Measurements from ENCODE around the gene AUTS2. TPM values are rescaled to one million over a fixed set of nuclear protein-coding genes. Genes with fewer than 3 reads are reported as not detected.

AUTS2 gene
- total and polyA plus RNA-seq, 10 of the 15 experiments (the other 5 are each of a cell fraction or from before 2014, with no cell fraction given) = 6.4 to 55.6 (median 21.6) TPM

GRCh38 chr7:69772718-69773436 lies 174.6 kb downstream of the AUTS2 start (continued):
- no peak for TF ChIP-seq PAX8 (IDR thresholded peaks at IDR 0.05)

- POLR2A ChIA-PET = interaction anchor here (0.6 to 1.4 kb wide), 3 partner anchors 9 to 26 kb away, joined by 3 to 5 read pairs (median 4); no protein-coding TSS in a partner anchor
- 12% methylated on average over 9 of the region's 9 CpGs for WGBS (ENCODE audit: insufficient coverage, insufficient replicate concordance, low lambda C conversion rate, missing lambda C conversion rate)
- BruUV-seq (replicated peaks) = no TSS peak
- RAD21 ChIA-PET (ENCODE audit: unreplicated experiment) = interaction anchor here (1.0 kb wide), 1 partner anchor 10 kb away, joined by 6 read pairs; no protein-coding TSS in a partner anchor
- no peaks in the 10 kb centered on the region for H3K27me3 ChIP-seq (replicated peaks in 1 of 2; ENCODE audit: control insufficient read depth in 2 of 2, insufficient read depth in 2 of 2, low read length in 1 of 2)
- no peak overlapping the region for H2AFZ ChIP-seq (ENCODE audit: control insufficient read depth, low read depth, low read length)
- no peak overlapping the region for H3K27ac ChIP-seq (ENCODE audit: control insufficient read depth, insufficient read depth)
- CTCF ChIA-PET = interaction anchor here (0.7 to 1.2 kb wide), 2 partner anchors 9 to 28 kb away, joined by 5 read pairs; no protein-coding TSS in a partner anchor
- peaks cover 7% of the 10 kb centered on the region for H3K4me1 ChIP-seq (ENCODE audit: control insufficient read depth, insufficient read depth, low read length)
- peaks cover 3% of the 10 kb centered on the region for H3K79me2 ChIP-seq (ENCODE audit: control insufficient read depth, insufficient read depth, low read length)
- no peaks in the 10 kb centered on the region for H4K20me1 ChIP-seq (ENCODE audit: control insufficient read depth, insufficient read depth)
- SMC1A ChIA-PET (ENCODE audit: uncharacterized antibody, unreplicated experiment) = interaction anchor here (0.9 to 1.2 kb wide), 4 partner anchors 10 to 130 kb away, joined by 3 to 5 read pairs (median 4); no protein-coding TSS in a partner anchor
- intact Hi-C loops (cut with micrococcal nuclease; ENCODE audit: unreplicated experiment) = no loop called here
- no peak for FAIRE-seq
- no peak for ATAC-seq
- TF ChIP-seq ZNF274 (IDR thresholded peaks at IDR 0.05; ENCODE audit: insufficient read depth, insufficient read length) (no peak), PML (IDR thresholded peaks at IDR 0.05; ENCODE audit: low read length) (no peak), JUND (IDR thresholded peaks at IDR 0.05; ENCODE audit: low read depth, low read length) (no peak), SUPT20H (IDR thresholded peaks at IDR 0.05; ENCODE audit: borderline replicate concordance, control insufficient read depth, low read depth, low read length) (no peak), SMC3 (IDR thresholded peaks at IDR 0.05; ENCODE audit: borderline replicate concordance, low read length) (no peak), HDGF (IDR thresholded peaks at IDR 0.05) (no peak), IRF4 (IDR thresholded peaks at IDR 0.05; ENCODE audit: low read depth, low read length) (no peak), PAX8 (IDR thresholded peaks at IDR 0.05) (no peak), HSF1 (IDR thresholded peaks at IDR 0.05; ENCODE audit: low read depth, low read length) (no peak), ESRRA (IDR thresholded peaks at IDR 0.05; ENCODE audit: low read length) (no peak), RUNX3 (IDR thresholded peaks at IDR 0.05; ENCODE audit: low read length) (no peak), POU2F2 (IDR thresholded peaks at IDR 0.05; ENCODE audit: borderline replicate concordance, low read depth, low read length) (no peak), BRCA1 (IDR thresholded peaks at IDR 0.05; ENCODE audit: low read depth, low read length) (no peak)
- H3K4me3 ChIP-seq = no peak overlapping the region
- H3K36me3 ChIP-seq (ENCODE audit: control insufficient read depth in 2 of 2, insufficient read depth in 2 of 2, low read length in 1 of 2) = no peaks in the 10 kb centered on the region
- no peaks in the 10 kb centered on the region; the same call in 2 of the 3 replicates for H3K9me3 ChIP-seq (replicated peaks; ENCODE audit: control insufficient read depth, insufficient read depth, low read length)
- no peak overlapping the region for H3K4me2 ChIP-seq (ENCODE audit: control insufficient read depth, insufficient read depth)
- no peak for DNase-seq (ENCODE audit: low read depth, low spot score)
- no peak overlapping the region for H3K9ac ChIP-seq (ENCODE audit: control insufficient read depth, insufficient read depth, low read length)
- in situ Hi-C loops (cut with MboI) = no loop called here
Measured at GRCh38 chr7:69773535-69774225, 175.4 kb downstream of the AUTS2 start.

Data from GM12878 (cell line).